NCI-H2196 treated with DMSO at 0.1 percent for 48 hours (cell line): ENCODE measurements around the gene BLOC1S1.

Source experiments
- DNase-seq: peaks from one replicate; lab custom pipeline; 2025; ENCODE audit not compliant: unreplicated experiment; lab: John Stamatoyannopoulos, UW

BLOC1S1 gene

DNA sequence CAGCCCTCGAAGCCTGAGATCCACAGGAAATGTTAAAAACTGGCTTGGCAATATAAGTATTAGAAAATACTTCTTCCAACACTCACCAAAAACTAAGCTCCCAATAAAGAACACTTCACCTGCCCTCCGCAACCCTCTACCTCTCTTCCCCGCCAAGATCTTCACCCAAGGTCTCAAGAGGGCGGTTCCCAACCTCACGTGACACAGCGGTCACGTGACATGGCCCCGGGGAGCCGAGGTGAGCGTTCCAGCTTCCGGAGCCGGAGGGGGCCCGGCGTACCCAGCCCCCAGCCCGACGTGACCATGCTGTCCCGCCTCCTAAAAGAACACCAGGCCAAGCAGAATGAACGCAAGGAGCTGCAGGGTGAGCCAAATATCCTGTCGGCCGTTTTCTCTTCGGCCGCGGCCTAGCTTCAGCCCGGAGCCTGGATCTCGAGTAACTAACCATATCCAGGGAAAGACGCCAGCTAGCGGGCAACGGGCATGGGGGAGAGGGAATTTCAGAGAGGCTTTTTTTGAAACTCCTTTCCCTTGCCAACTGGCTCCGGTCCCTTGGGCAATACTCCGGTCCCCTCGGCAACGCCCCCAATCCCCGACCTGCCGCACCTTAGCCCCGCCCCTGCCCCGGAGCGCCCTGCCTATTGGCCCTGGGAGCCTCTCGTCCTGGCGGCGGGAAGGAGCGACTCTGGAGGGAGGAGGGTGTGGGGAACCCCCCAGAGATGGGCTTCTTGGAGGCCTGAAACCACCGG is at the start of gene BLOC1S1:
Gene BLOC1S1, plus strand, starts transcription at position 214 of the 749 bp plus-strand sequence. Its CDS starts 6 bp downstream, at position 220.
- peak; percentile 80 for DNase-seq

DNA sequence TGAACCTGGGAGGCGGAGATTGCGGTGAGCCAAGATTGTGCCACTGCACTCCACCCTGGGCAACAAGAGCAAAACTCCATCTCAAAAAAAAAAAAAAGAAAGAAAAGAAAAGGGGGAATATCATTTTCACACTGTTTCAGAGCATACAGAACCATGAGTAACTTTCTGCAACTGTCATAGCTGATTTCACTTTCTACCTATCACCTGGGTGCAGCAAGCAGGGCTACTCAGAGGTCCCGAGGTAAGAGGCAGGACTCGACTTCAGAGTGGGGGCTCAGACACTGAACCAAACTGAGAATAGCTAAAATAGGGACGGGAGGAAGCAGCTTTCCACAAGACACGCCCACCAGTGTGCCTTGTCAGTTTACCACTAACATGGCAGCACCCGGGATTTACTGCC is 49.3 kb upstream of the BLOC1S1 start:
- no peak for DNase-seq

- no peak for DNase-seq
Observed at GRCh38 chr12:55670276-55670675, 45.6 kb upstream of the BLOC1S1 start.

GRCh38 chr12:55671746-55672145 is 44.1 kb upstream of the BLOC1S1 start:
- no peak for DNase-seq

DNA sequence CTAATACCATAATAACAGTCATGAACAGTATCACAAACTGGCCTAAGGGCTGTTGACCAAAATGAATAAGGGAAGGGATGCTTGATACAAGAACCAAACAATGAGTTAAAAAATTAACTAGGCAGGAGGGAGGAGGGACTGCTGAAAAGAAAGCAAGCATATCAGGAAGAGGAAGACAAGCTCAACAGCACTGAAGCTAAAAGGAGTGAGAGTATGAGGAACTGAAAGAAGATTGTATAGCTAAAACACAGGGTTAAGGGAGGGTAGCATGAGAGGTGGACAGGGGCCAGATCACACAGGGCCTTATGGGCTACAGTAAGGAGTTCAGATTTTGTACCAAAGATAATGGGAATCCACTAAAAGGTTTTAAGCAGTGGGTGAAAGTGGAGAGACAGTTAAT is 42.2 kb upstream of the BLOC1S1 start:
- DNase-seq, result no peak

- DNase-seq, result no peak
Observed at GRCh38 chr12:55675666-55676065, 40.2 kb upstream of the BLOC1S1 start.

GRCh38 chr12:55676707-55677106 is 39.1 kb upstream of the BLOC1S1 start:
- no peak for DNase-seq

DNA sequence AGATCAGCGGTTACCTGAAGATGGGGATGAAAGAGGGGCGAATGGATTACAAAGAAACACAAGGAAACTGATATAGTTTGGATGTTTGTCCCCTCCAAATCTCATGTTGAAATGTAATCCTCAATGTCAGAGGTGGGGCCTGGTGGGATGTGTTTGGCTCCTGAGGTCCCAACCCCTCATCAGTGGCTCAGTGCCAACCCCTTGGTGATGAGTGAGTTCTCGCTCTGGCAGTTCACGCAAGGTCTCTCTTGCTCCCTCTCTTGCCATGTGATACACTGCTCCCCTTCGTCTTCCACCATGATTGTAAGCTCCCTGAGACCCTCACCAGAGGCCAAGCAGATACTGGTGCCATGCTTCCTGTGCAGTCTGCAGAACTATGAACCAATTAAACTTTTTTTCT is 36.2 kb upstream of the BLOC1S1 start:
- no peak for DNase-seq

DNA sequence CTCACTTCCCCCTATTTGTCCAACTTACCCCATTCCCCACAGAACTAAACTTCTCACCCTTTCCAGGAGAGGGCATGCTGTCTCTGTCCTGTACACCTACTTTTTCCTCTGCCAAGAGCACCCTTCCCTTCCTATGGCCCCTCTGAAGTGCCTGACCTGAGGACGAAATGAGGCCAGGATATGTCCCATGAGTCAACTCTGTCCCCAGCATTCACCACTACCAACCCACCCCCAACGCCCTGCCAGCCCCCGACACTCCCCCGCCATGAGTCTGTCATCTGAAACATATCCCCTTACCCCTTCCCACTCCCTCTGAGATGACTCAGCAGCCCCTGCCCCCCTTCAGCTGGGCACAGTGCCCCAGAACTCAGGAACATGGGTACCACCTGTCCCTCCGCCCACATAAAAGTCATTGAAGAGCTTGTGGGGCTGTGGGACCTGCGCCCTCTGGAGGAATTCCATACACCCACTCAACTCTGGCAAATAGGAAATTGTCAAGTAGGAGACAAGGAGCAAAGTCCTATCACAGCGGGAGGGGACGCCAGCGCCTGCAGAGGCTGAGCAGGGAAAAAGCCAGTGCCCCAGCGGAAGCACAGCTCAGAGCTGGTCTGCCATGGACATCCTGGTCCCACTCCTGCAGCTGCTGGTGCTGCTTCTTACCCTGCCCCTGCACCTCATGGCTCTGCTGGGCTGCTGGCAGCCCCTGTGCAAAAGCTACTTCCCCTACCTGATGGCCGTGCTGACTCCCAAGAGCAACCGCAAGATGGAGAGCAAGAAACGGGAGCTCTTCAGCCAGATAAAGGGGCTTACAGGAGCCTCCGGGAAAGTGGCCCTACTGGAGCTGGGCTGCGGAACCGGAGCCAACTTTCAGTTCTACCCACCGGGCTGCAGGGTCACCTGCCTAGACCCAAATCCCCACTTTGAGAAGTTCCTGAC is 34.4 kb upstream of the BLOC1S1 start:
- no peak for DNase-seq

DNA sequence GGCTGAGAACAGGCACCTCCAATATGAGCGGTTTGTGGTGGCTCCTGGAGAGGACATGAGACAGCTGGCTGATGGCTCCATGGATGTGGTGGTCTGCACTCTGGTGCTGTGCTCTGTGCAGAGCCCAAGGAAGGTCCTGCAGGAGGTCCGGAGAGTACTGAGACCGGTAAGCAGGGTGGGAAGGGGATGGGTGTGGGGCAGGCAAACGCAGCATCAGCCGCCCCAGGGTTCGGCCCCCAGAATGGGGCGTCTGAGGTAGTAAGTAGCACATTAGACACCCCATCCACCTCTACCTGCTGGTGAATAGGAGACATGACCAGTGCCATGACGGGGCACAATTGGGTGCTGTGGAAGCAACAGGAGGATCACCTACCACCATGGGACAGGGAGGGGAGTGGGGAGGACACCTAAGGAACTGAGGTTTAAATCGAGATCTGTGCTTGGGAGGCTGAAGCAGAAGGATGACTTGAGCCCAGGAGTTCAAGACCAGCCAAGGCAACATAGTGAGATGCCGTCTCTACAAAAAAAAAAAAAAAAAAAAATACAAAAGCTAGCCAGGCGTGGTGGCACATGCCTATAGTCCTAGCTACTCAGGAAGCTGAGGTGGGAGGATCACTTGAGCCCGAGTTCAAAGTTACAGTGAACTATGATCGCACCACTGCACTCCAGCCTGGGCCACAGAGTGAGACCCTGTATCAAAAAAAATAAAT is 33.6 kb upstream of the BLOC1S1 start:
- DNase-seq, result no peak

DNA sequence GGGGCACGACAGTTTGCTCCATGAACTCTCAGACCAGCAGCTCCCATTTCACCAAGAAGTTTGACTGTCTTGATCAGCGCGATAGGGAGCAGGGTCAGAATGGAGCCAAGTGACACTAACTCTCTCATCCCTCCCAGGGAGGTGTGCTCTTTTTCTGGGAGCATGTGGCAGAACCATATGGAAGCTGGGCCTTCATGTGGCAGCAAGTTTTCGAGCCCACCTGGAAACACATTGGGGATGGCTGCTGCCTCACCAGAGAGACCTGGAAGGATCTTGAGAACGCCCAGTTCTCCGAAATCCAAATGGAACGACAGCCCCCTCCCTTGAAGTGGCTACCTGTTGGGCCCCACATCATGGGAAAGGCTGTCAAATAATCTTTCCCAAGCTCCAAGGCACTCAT is 32.2 kb upstream of the BLOC1S1 start:
- no peak for DNase-seq

- no peak for DNase-seq
Observed at GRCh38 chr12:55684761-55685370, 31.0 kb upstream of the BLOC1S1 start.

- no peak for DNase-seq
Observed at GRCh38 chr12:55685671-55686070, 30.2 kb upstream of the BLOC1S1 start.

DNA sequence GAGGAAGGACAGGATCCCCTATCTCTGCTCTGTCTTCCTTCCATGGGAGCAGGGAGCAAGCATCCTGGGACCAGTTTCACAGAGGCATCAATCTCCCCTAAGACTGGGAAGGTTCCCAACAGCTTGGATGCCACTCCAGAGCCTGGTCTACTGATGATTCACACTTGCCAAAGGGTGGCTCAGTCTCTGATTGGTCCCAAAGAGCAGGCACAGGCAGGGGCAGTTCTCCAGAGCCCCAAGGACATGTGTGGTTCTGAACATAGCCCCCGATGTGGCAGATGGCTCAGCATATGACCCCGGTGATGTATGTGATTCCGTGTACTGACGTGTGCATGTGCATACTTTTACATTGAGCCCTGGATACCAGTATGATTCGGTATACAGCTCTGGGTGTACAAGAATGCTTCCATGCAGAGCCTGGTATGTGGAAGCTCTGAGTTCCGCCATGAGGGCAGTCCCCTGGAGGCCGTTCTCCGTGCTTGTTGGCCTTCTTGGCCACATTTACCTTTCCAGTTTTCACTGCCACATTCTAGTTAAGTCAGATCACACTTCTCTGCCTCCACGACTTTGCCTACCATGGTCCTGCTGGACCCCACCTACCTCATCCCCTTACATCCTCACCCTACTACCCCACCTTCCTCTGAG is 29.4 kb upstream of the BLOC1S1 start:
- DNase-seq, result no peak

GRCh38 chr12:55687746-55688145 is 28.1 kb upstream of the BLOC1S1 start:
- no peak for DNase-seq

DNA sequence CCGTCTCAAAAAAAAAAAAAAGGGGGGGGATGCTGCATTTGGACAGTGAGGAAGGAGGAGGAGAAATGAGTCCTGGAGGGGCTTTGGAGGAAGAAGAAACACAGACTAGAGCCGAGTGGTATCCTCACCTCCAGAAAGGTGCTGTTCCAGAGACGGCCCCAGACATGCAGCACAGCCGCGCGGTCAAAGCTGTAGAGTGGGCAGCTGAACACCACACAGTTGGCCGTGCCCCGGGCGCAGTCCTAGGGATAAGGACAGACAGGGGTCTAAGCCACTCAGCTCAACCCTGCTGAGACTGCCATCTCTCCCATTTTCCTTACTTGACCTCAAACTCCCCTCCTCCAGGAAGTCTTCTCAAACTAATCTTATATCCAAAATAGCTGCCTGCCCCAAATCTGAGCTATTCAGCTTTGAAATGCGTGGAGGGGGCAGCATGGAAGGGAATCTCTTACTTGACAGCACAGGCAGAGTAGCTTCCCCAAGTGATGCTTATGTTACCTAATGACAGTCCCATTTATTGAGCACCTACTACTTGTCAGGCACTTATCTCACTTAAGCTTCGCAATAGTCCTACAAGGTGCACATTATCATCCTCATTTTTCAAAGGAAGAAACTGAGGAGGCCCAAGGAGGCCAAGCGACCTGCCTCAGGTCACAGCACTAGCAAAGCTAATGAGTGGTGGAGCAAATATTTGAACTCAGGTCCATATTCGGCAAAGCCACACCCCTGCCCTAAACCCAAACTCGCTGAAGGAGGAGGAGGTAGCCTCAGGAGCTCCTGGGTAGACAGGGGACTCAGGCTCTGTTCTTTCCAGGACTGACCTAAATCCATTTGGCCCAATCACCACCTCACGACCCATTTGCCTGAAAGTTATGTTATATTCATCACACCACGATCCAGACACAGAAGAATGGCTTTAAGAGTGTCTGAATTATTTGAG is 26.9 kb upstream of the BLOC1S1 start:
- no peak for DNase-seq

- DNase-seq, result no peak
Observed at GRCh38 chr12:55692631-55693322, 23.1 kb upstream of the BLOC1S1 start.

DNA sequence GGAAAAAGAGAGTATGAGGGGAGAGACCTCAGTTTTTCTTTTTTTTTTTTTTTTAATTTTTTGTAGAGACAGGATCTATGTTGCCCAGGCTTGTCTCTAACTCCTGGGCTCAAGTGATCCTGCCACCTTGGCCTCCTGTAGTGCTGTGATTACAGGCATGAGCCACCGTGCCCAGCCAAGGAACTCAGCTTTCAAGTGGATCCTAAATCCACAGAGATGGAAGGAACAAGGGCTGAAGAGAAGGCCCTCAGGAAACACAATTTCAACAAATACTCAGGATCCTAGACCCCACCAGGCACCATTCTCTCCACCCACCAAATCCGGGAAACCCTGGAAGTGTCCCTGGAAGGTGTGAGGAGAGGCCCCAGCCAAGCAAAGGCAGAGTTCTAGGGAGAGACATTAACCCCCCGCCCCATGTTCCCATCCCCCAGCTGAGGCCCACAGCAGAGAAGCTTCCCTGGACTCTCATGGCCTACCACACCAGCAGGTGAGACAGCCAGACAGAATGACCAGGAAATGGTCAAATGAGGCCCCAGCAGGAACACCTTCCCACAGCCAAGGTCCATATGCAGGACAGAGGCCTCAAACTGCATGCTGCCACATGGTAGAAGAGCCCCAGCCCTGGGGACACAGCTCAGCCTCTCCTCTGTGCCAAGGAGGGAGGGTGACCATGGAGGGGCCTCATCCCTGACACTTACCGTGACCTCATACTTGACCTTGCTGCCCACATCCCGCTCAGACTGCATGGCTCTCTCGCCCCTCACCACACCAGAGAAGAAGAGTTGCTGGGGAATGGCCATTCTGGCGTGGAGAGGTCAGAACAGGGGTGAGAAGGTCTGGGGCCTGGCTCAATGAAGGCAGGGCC is 22.3 kb upstream of the BLOC1S1 start:
- DNase-seq, result no peak
